OCI-LY7 (cell line): ENCODE results near the gene UROS.

ENCODE experiments used
- EZH2phosphoT487 ChIP-seq: fragments of 200-600 bp; sonication (generic); IDR thresholded peaks from 2 replicates; pipeline ENCODE4 v1.6.1; 2018; ENCODE audit warnings: low read depth, borderline replicate concordance, mild to moderate bottlenecking, mixed run types, antibody characterized with exemption, low read length, moderate library complexity, mixed read lengths
- TF ChIP-seq, protein P1 (sequence below): fragments of 200-600 bp; sonication (generic); conservative IDR thresholded peaks from 2 replicates; pipeline ENCODE4 v1.5.1; 2014; ENCODE audit warnings: mild to moderate bottlenecking, antibody characterized with exemption, low read length, moderate library complexity, mixed read lengths

DNA sequence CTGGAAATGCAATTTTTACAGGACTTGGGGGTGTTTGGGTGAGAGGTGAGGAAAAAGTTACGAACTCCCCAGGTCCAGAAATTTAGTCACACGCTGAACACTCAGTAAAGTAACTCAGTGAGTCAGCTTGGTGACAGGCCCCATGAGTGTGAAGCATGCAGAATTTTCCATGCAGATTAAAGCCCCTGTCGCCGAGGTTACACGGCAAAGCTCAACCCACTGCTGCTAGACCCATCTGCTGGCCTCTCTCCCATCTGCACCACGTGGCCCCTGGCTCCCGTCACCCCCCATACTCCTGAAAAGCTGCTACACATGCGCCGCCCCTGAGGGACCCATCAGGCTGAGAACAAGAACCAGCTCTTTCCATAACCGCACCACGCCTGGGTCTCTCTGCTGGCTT is 40.4 kb downstream of the UROS start:
- TF ChIP-seq, protein P1, sequence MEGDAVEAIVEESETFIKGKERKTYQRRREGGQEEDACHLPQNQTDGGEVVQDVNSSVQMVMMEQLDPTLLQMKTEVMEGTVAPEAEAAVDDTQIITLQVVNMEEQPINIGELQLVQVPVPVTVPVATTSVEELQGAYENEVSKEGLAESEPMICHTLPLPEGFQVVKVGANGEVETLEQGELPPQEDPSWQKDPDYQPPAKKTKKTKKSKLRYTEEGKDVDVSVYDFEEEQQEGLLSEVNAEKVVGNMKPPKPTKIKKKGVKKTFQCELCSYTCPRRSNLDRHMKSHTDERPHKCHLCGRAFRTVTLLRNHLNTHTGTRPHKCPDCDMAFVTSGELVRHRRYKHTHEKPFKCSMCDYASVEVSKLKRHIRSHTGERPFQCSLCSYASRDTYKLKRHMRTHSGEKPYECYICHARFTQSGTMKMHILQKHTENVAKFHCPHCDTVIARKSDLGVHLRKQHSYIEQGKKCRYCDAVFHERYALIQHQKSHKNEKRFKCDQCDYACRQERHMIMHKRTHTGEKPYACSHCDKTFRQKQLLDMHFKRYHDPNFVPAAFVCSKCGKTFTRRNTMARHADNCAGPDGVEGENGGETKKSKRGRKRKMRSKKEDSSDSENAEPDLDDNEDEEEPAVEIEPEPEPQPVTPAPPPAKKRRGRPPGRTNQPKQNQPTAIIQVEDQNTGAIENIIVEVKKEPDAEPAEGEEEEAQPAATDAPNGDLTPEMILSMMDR = no peak
- no peak for TF ChIP-seq EZH2phosphoT487
